ENCODE measurements around the gene PTPRG. TPM values are rescaled to one million over a fixed set of nuclear protein-coding genes. Genes with fewer than 3 reads are reported as not detected.

The PTPRG gene
- total RNA-seq, 1 donor from 2014 or later = 39.6 TPM

DNA sequence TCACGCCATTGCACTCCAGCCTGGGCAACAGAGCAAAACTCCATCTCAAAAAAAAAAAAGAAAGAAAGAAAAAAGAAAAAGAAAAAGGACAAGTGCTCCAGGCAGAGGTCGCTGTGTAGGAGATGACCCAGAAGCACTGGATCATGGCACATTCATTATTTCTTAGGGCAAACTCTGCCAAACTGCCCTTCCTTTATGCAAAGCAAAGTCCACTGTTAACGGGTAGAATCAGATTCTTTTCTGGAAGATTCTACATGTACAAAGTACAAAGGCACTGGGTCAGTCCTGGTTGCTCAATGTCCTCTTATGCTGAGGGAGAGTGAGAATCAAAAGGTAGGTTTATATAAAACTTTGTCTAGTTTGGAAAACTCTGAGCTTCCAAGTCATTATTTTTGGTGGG lies 667.1 kb downstream of the PTPRG start:
- Histone ChIP-seq H3K27me3 (ENCODE audit: insufficient read depth, low read length) (no peaks in the 10 kb centered on the region), H3K36me3 (ENCODE audit: insufficient read depth, low read length) (no peaks in the 10 kb centered on the region), H4K20me1 (ENCODE audit: insufficient read depth, low read length) (no peaks in the 10 kb centered on the region), H2AFZ (ENCODE audit: low read depth, low read length) (no peak overlapping the region), H3K9me3 (ENCODE audit: insufficient read depth, low read depth, low read length) (no peaks in the 10 kb centered on the region), H3K79me2 (ENCODE audit: insufficient read depth, low read length) (no peaks in the 10 kb centered on the region), H3K4me1 (ENCODE audit: insufficient read depth, low read length) (no peaks in the 10 kb centered on the region), H3K4me3 (ENCODE audit: insufficient read depth, low read depth, low read length) (no peak overlapping the region), H3K27ac (ENCODE audit: low read depth, low read length) (no peak overlapping the region), H3K9ac (ENCODE audit: low read length) (no peak overlapping the region), H3K4me2 (ENCODE audit: low read length) (no peak overlapping the region)
- FAIRE-seq (no peak), DNase-seq (ENCODE audit: low read depth) (no peak)
- H3K27ac Mint-ChIP-seq (ENCODE audit: unreplicated experiment) = no peak overlapping the region
- H3K4me1 Mint-ChIP-seq (ENCODE audit: low read depth, unreplicated experiment) = peaks cover 4% of the 10 kb centered on the region
- peaks cover 4% of the 10 kb centered on the region for H3K36me3 Mint-ChIP-seq (ENCODE audit: low read depth, unreplicated experiment)
- no peak for TF ChIP-seq EZH2 (IDR thresholded peaks at IDR 0.05; ENCODE audit: insufficient read depth, low read length)
- TF ChIP-seq, protein P1, sequence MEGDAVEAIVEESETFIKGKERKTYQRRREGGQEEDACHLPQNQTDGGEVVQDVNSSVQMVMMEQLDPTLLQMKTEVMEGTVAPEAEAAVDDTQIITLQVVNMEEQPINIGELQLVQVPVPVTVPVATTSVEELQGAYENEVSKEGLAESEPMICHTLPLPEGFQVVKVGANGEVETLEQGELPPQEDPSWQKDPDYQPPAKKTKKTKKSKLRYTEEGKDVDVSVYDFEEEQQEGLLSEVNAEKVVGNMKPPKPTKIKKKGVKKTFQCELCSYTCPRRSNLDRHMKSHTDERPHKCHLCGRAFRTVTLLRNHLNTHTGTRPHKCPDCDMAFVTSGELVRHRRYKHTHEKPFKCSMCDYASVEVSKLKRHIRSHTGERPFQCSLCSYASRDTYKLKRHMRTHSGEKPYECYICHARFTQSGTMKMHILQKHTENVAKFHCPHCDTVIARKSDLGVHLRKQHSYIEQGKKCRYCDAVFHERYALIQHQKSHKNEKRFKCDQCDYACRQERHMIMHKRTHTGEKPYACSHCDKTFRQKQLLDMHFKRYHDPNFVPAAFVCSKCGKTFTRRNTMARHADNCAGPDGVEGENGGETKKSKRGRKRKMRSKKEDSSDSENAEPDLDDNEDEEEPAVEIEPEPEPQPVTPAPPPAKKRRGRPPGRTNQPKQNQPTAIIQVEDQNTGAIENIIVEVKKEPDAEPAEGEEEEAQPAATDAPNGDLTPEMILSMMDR (IDR thresholded peaks at IDR 0.05; ENCODE audit: insufficient read depth, low read depth, low read length) = no peak
- H3K9me3 Mint-ChIP-seq (ENCODE audit: unreplicated experiment) = no peaks in the 10 kb centered on the region
- H3K27me3 Mint-ChIP-seq (ENCODE audit: low read depth, unreplicated experiment) = no peaks in the 10 kb centered on the region
- no peak overlapping the region for H3K4me3 Mint-ChIP-seq (ENCODE audit: unreplicated experiment)

DNA sequence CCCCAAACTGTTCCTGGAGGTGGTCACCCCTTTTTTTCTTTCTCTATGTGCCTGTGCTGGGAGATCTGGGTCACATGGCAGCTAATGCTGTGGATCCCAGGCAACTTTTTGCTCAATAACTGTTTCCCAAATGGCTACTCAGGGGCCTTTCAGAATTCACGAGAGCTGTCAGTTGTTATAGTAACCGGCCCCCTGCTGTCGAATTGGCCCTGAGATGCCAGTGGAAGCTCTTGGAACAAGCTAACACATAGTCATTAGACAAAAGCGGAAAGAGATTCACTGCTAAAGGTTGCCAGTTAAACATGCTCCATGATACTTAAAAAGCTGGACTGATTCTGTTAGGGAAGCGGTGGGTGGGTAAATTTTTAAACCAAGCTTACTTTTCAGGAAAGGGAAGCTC lies 667.8 kb downstream of the PTPRG start:
- no peaks in the 10 kb centered on the region for H3K27me3 Mint-ChIP-seq (ENCODE audit: low read depth, unreplicated experiment)
- no peaks in the 10 kb centered on the region for H3K4me1 ChIP-seq (ENCODE audit: insufficient read depth, low read length)
- no peak for TF ChIP-seq EZH2 (IDR thresholded peaks at IDR 0.05; ENCODE audit: insufficient read depth, low read length)
- TF ChIP-seq, protein P1 (IDR thresholded peaks at IDR 0.05; ENCODE audit: insufficient read depth, low read depth, low read length) = no peak
- H3K27ac ChIP-seq (ENCODE audit: low read depth, low read length) = no peak overlapping the region
- no peaks in the 10 kb centered on the region for H3K9me3 Mint-ChIP-seq (ENCODE audit: unreplicated experiment)
- no peaks in the 10 kb centered on the region for H4K20me1 ChIP-seq (ENCODE audit: insufficient read depth, low read length)
- peaks cover 4% of the 10 kb centered on the region for H3K36me3 Mint-ChIP-seq (ENCODE audit: low read depth, unreplicated experiment)
- no peak overlapping the region for H3K4me3 ChIP-seq (ENCODE audit: insufficient read depth, low read depth, low read length)
- DNase-seq (ENCODE audit: low read depth) (no peak), FAIRE-seq (no peak)
- no peaks in the 10 kb centered on the region for H3K27me3 ChIP-seq (ENCODE audit: insufficient read depth, low read length)
- no peaks in the 10 kb centered on the region for H3K79me2 ChIP-seq (ENCODE audit: insufficient read depth, low read length)
- H3K4me2 ChIP-seq (ENCODE audit: low read length) = no peak overlapping the region
- H3K27ac Mint-ChIP-seq (ENCODE audit: unreplicated experiment) = no peak overlapping the region
- no peaks in the 10 kb centered on the region for H3K9me3 ChIP-seq (ENCODE audit: insufficient read depth, low read depth, low read length)
- no peaks in the 10 kb centered on the region for H3K36me3 ChIP-seq (ENCODE audit: insufficient read depth, low read length)
- peaks cover 4% of the 10 kb centered on the region for H3K4me1 Mint-ChIP-seq (ENCODE audit: low read depth, unreplicated experiment)
- no peak overlapping the region for H3K4me3 Mint-ChIP-seq (ENCODE audit: unreplicated experiment)
- no peak overlapping the region for H3K9ac ChIP-seq (ENCODE audit: low read length)
- no peak overlapping the region for H2AFZ ChIP-seq (ENCODE audit: low read depth, low read length)

DNA sequence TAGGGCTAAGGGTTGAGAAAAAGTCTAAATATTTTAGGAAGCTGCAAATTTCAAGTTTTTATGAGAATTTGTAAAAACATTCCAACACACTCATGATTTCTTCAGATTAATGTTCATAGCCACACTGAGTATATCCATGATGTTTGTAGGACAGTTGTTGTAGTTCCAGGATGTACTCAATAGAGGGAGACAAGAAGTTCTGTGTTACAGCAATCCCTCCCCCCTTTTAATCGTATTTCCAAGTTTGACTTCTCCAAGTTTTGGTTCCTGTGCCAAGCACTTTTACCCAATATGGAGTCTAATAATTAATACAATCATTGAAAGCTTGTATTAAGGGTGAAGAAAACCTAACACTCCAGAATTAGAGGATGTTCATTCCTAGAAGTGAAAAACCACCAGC lies 668.5 kb downstream of the PTPRG start:
- H3K4me1 Mint-ChIP-seq (ENCODE audit: low read depth, unreplicated experiment) = peaks cover 3% of the 10 kb centered on the region
- H3K4me3 Mint-ChIP-seq (ENCODE audit: unreplicated experiment) = no peak overlapping the region
- DNase-seq (ENCODE audit: low read depth) = no peak
- H3K4me1 ChIP-seq (ENCODE audit: insufficient read depth, low read length) = no peaks in the 10 kb centered on the region
- no peak for TF ChIP-seq EZH2 (IDR thresholded peaks at IDR 0.05; ENCODE audit: insufficient read depth, low read length)
- TF ChIP-seq, protein P1 (IDR thresholded peaks at IDR 0.05; ENCODE audit: insufficient read depth, low read depth, low read length) = peak; percentile 29
- no peak overlapping the region for H3K27ac Mint-ChIP-seq (ENCODE audit: unreplicated experiment)
- no peaks in the 10 kb centered on the region for H3K79me2 ChIP-seq (ENCODE audit: insufficient read depth, low read length)
- no peak overlapping the region for H2AFZ ChIP-seq (ENCODE audit: low read depth, low read length)
- H3K27me3 Mint-ChIP-seq (ENCODE audit: low read depth, unreplicated experiment) = no peaks in the 10 kb centered on the region
- H3K27me3 ChIP-seq (ENCODE audit: insufficient read depth, low read length) = no peaks in the 10 kb centered on the region
- no peak overlapping the region for H3K9ac ChIP-seq (ENCODE audit: low read length)
- no peak overlapping the region for H3K4me3 ChIP-seq (ENCODE audit: insufficient read depth, low read depth, low read length)
- no peaks in the 10 kb centered on the region for H3K36me3 ChIP-seq (ENCODE audit: insufficient read depth, low read length)
- H4K20me1 ChIP-seq (ENCODE audit: insufficient read depth, low read length) = no peaks in the 10 kb centered on the region
- peaks cover 4% of the 10 kb centered on the region for H3K36me3 Mint-ChIP-seq (ENCODE audit: low read depth, unreplicated experiment)
- H3K27ac ChIP-seq (ENCODE audit: low read depth, low read length) = no peak overlapping the region
- H3K9me3 ChIP-seq (ENCODE audit: insufficient read depth, low read depth, low read length) = no peaks in the 10 kb centered on the region
- H3K4me2 ChIP-seq (ENCODE audit: low read length) = no peak overlapping the region
- no peaks in the 10 kb centered on the region for H3K9me3 Mint-ChIP-seq (ENCODE audit: unreplicated experiment)
- peak; percentile 26 for FAIRE-seq
